H9 (cell line): ENCODE results near the gene LRRC38. TPM values are rescaled to one million over a fixed set of nuclear protein-coding genes. Genes with fewer than 3 reads are reported as not detected.

Experiments used
- DNase-seq: peaks from one replicate; pipeline ENCODE4 v3.0.0-alpha.2; 2017
- H2AFZ ChIP-seq: one replicate; pipeline ENCODE4 v1.6.1; 2013; ENCODE audit warnings: mild to moderate bottlenecking, low read length, control low read depth, moderate library complexity
- H2AK5ac ChIP-seq: 2 replicates; pipeline ENCODE4 v1.6.1; 2013; ENCODE audit warnings: low read length, control low read depth, mixed read lengths; ENCODE audit not compliant: insufficient read length
- H2BK120ac ChIP-seq: one replicate; pipeline ENCODE4 v1.6.1; 2013; ENCODE audit warnings: low read depth, mild to moderate bottlenecking, low read length, control low read depth, inconsistent platforms; ENCODE audit not compliant: poor library complexity, severe bottlenecking
- H2BK12ac ChIP-seq: 2 replicates; pipeline ENCODE4 v1.6.1; 2013; ENCODE audit warnings: low read length, control low read depth, mixed read lengths, low read depth; ENCODE audit not compliant: insufficient read length
- H2BK15ac ChIP-seq: 2 replicates; pipeline ENCODE4 v1.6.1; 2013; ENCODE audit warnings: low read depth, low read length, control low read depth
- H2BK20ac ChIP-seq: one replicate; pipeline ENCODE4 v1.6.1; 2013; ENCODE audit warnings: low read depth, mild to moderate bottlenecking, low read length, control low read depth, inconsistent platforms; ENCODE audit not compliant: poor library complexity, severe bottlenecking
- H2BK5ac ChIP-seq: 2 replicates; pipeline ENCODE4 v1.6.1; 2013; ENCODE audit warnings: low read length, control low read depth, mixed read lengths; ENCODE audit not compliant: insufficient read length
- H3K14ac ChIP-seq: 2 replicates; pipeline ENCODE4 v1.6.1; 2013; ENCODE audit warnings: low read length, control low read depth; ENCODE audit not compliant: insufficient read depth
- H3K18ac ChIP-seq: 2 replicates; pipeline ENCODE4 v1.6.1; 2013; ENCODE audit warnings: low read depth, mild to moderate bottlenecking, mixed read lengths, low read length, control low read depth; ENCODE audit not compliant: insufficient read length
- H3K23ac ChIP-seq: 2 replicates; pipeline ENCODE4 v1.6.1; 2013; ENCODE audit warnings: low read length, control low read depth, mixed read lengths, low read depth; ENCODE audit not compliant: insufficient read length
- H3K23me2 ChIP-seq: 2 replicates; pipeline ENCODE4 v1.6.1; 2013; ENCODE audit warnings: low read depth, mild to moderate bottlenecking, mixed read lengths, low read length, control low read depth; ENCODE audit not compliant: insufficient read length, poor library complexity, severe bottlenecking
- H3K27ac ChIP-seq: 2 replicates; pipeline ENCODE4 v1.5.1; 2013; ENCODE audit warnings: low read length, control low read depth, mixed read lengths, low read depth; ENCODE audit not compliant: insufficient read length
- H3K27me3 ChIP-seq: 2 replicates; pipeline ENCODE4 v1.6.1; 2013; ENCODE audit warnings: low read length, control low read depth, inconsistent platforms; ENCODE audit not compliant: insufficient read depth
- H3K4ac ChIP-seq: 2 replicates; pipeline ENCODE4 v1.6.1; 2013; ENCODE audit warnings: low read depth, mild to moderate bottlenecking, control low read depth, inconsistent platforms, low read length, moderate library complexity
- H3K4me1 ChIP-seq: 2 replicates; pipeline ENCODE4 v1.6.1; 2013; ENCODE audit warnings: low read length, control low read depth, inconsistent platforms; ENCODE audit not compliant: insufficient read depth
- H3K4me2 ChIP-seq: 2 replicates; pipeline ENCODE4 v1.6.1; 2013; ENCODE audit warnings: low read length, control low read depth, mixed read lengths; ENCODE audit not compliant: insufficient read length, insufficient read depth
- H3K56ac ChIP-seq: 2 replicates; pipeline ENCODE4 v1.6.1; 2013; ENCODE audit warnings: low read depth, mild to moderate bottlenecking, mixed read lengths, low read length, control low read depth; ENCODE audit not compliant: insufficient read length
- H3K79me1 ChIP-seq: 2 replicates; pipeline ENCODE4 v1.6.1; 2013; ENCODE audit warnings: low read depth, mild to moderate bottlenecking, moderate library complexity, low read length, control low read depth, inconsistent platforms; ENCODE audit not compliant: insufficient read depth, poor library complexity, severe bottlenecking
- H3K79me2 ChIP-seq: 2 replicates; pipeline ENCODE4 v1.6.1; 2013; ENCODE audit warnings: low read length, control low read depth, inconsistent platforms; ENCODE audit not compliant: insufficient read depth
- H3K9ac ChIP-seq: 2 replicates; pipeline ENCODE4 v1.6.1; 2013; ENCODE audit warnings: low read length, control low read depth, mixed read lengths; ENCODE audit not compliant: insufficient read length; ENCODE audit errors: extremely low read depth
- H3K9me3 ChIP-seq: one replicate; pipeline ENCODE4 v1.6.1; 2013; ENCODE audit warnings: low read depth, low read length, inconsistent platforms; ENCODE audit not compliant: control insufficient read depth
- H3T11ph ChIP-seq: one replicate; pipeline ENCODE4 v1.6.1; 2013; ENCODE audit warnings: mild to moderate bottlenecking, low read length, control low read depth, inconsistent platforms
- H4K20me1 ChIP-seq: one replicate; pipeline ENCODE4 v1.6.1; 2013; ENCODE audit not compliant: control insufficient read depth, insufficient read length, insufficient read depth
- H4K5ac ChIP-seq: 2 replicates; pipeline ENCODE4 v1.6.1; 2013; ENCODE audit warnings: low read depth, mild to moderate bottlenecking, mixed read lengths, low read length, control low read depth; ENCODE audit not compliant: insufficient read length
- H4K8ac ChIP-seq: replicated peaks from 2 replicates; pipeline ENCODE4 v1.6.1; 2013; ENCODE audit warnings: low read length, control low read depth, mixed read lengths, low read depth; ENCODE audit not compliant: insufficient read length
- H4K91ac ChIP-seq: 2 replicates; pipeline ENCODE4 v1.6.1; 2013; ENCODE audit warnings: low read depth, mild to moderate bottlenecking, moderate library complexity, mixed read lengths, low read length, control low read depth; ENCODE audit not compliant: insufficient read length
- H3K27ac Mint-ChIP-seq, 3 experiments: 2 replicates in 2 of 3; 3 replicates in 1 of 3; pipeline ENCODE4 v1.8.0; 2020 to 2021; ENCODE audit warnings: mixed read lengths in 3 of 3, mild to moderate bottlenecking in 1 of 3, moderate library complexity in 1 of 3
- H3K27me3 Mint-ChIP-seq: 2 replicates; pipeline ENCODE4 v1.8.0; 2021; ENCODE audit warnings: low read depth, mild to moderate bottlenecking, moderate library complexity, mixed read lengths
- H3K36me3 Mint-ChIP-seq, 3 experiments: 2 replicates in 2 of 3; 3 replicates in 1 of 3; pipeline ENCODE4 v1.8.0; 2020 to 2021; ENCODE audit warnings: low read depth in 3 of 3, mixed read lengths in 3 of 3; ENCODE audit not compliant: insufficient read depth in 1 of 3
- H3K4me1 Mint-ChIP-seq, 2 experiments: 2 replicates each; pipeline ENCODE4 v1.8.0; 2020; ENCODE audit warnings: mixed read lengths in 2 of 2
- H3K4me3 Mint-ChIP-seq, 2 experiments: 2 replicates in 1 of 2; 3 replicates in 1 of 2; pipeline ENCODE4 v1.8.0; 2020 to 2021; ENCODE audit warnings: mild to moderate bottlenecking in 2 of 2, mixed read lengths in 2 of 2, moderate library complexity in 1 of 2
- H3K9me3 Mint-ChIP-seq, 2 experiments: 2 replicates in 1 of 2; 3 replicates in 1 of 2; pipeline ENCODE4 v1.8.0; 2020; ENCODE audit warnings: mild to moderate bottlenecking in 2 of 2, mixed read lengths in 2 of 2, moderate library complexity in 1 of 2
- CTCF ChIP-seq: fragments of 200-600 bp; sonication (generic); conservative IDR thresholded peaks from 3 replicates; pipeline ENCODE4 v1.8.0; 2021; ENCODE audit warnings: antibody characterized with exemption, mild to moderate bottlenecking
- WGBS: extraction: QIAGEN DNeasy Blood & Tissue Kit; methylation state at CpG from one replicate; pipeline ENCODE4 v1.1.7; 2013; ENCODE audit warnings: missing lambda C conversion rate, low lambda C conversion rate, mixed read lengths; ENCODE audit not compliant: insufficient read length; ENCODE audit errors: extremely low coverage; 5-methylcytosine and 5-hydroxymethylcytosine counted together
- total RNA-seq: library from RNA; stranded (reverse); gene quantifications from 2 replicates; pipeline ENCODE4 v1.2.1, GENCODE V29; 2021

Gene LRRC38
- total RNA-seq, 1 experiment from 2014 or later = 0.72 TPM

DNA sequence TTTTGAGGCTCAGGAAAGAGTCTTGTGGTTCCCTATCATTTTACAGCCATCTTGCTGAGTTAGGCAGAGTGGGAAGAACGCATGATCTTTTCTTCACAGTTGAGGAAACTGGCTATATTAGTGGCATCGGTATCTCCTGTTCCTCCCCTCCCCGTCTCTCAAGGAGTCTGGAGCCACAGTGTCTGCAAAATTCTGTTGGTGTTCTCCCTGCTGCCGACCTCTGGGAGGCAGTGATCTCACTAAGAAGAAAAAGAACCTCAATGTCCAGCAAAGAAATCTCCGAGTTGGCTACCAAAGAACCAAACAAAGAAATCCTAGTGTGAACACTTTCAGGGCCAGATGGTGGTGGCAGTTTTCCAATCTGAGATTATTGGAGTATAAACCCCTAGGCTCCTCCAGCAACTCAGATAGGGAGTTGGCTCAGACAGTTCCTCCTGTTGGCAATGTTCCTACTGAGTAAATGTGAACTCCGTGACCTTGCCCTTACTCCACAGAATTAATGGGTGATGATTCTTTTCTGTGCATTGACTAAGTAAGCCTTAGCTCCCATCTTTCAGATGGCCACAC lies 62.3 kb downstream of the LRRC38 start:
- peaks cover 0 to 11% (median 0%) of the 10 kb centered on the region in 3 experiments; a peak in 4 of 7 replicates for H3K36me3 Mint-ChIP-seq
- Histone ChIP-seq H3K56ac (no peak overlapping the region), H3K4me2 (no peak overlapping the region), H4K5ac (no peak overlapping the region), H3K18ac (no peak overlapping the region), H4K20me1 (no peaks in the 10 kb centered on the region), H3K4me1 (no peaks in the 10 kb centered on the region), H3K27me3 (no peaks in the 10 kb centered on the region), H3K27ac (no peak overlapping the region), H3K9me3 (peaks cover 12% of the 10 kb centered on the region), H4K91ac (no peak overlapping the region), H2BK20ac (no peak overlapping the region), H3K4ac (no peak overlapping the region), H4K8ac (no peak overlapping the region), H3K79me1 (no peaks in the 10 kb centered on the region), H2BK15ac (no peak overlapping the region), H3K23ac (no peak overlapping the region), H3K79me2 (no peaks in the 10 kb centered on the region), H2BK12ac (no peak overlapping the region), H2BK120ac (no peak overlapping the region), H3K9ac (no peak overlapping the region), H3T11ph (no peak overlapping the region), H2BK5ac (no peak overlapping the region), H3K23me2 (no peaks in the 10 kb centered on the region), H2AFZ (no peak overlapping the region), H3K14ac (no peak overlapping the region), H2AK5ac (no peak overlapping the region)
- WGBS = no CpG with 5 or more reads among the region's 6 CpGs
- no peaks in the 10 kb centered on the region for H3K4me1 Mint-ChIP-seq
- peaks cover 5% of the 10 kb centered on the region for H3K27me3 Mint-ChIP-seq
- TF ChIP-seq CTCF = no peak
- H3K4me3 Mint-ChIP-seq = no peak overlapping the region
- no peak for DNase-seq
- peaks cover 0 to 83% of the 10 kb centered on the region in 2 experiments; a peak in 2 of 5 replicates for H3K9me3 Mint-ChIP-seq
- H3K27ac Mint-ChIP-seq = peak overlapping the region in 1 of 3 experiments; percentile 23; a peak in 1 of 7 replicates
